Mucosa of rectum (tissue), 2 donors: Measurements from ENCODE around the gene CCNYL1.

Experiments
- H3K27ac ChIP-seq, 2 donors: one replicate each; pipeline ENCODE4 v1.7.0; 2013; ENCODE audit warnings: inconsistent platforms in 2 of 2, low read depth in 2 of 2, low read length in 2 of 2
- H3K27me3 ChIP-seq, 2 donors: one replicate each; pipeline ENCODE4 v1.7.0; 2013; ENCODE audit warnings: low read length in 2 of 2; ENCODE audit not compliant: control insufficient read depth in 2 of 2, insufficient read depth in 2 of 2
- H3K36me3 ChIP-seq, 2 donors: one replicate each; pipeline ENCODE4 v1.7.0; 2013; ENCODE audit warnings: low read length in 2 of 2; ENCODE audit not compliant: control insufficient read depth in 2 of 2, insufficient read depth in 2 of 2
- H3K4me1 ChIP-seq, 2 donors: one replicate each; pipeline ENCODE4 v1.7.0; 2013; ENCODE audit warnings: low read length in 2 of 2, mild to moderate bottlenecking in 1 of 2; ENCODE audit not compliant: control insufficient read depth in 2 of 2, insufficient read depth in 2 of 2
- H3K4me3 ChIP-seq, 2 donors: one replicate each; pipeline ENCODE4 v1.7.0; 2013; ENCODE audit warnings: low read length in 2 of 2
- H3K9ac ChIP-seq, 2 donors: one replicate each; pipeline ENCODE4 v1.7.0; 2013; ENCODE audit warnings: low read length in 2 of 2, low read depth in 1 of 2, mild to moderate bottlenecking in 1 of 2
- H3K9me3 ChIP-seq, 2 donors: one replicate each; pipeline ENCODE4 v1.7.0; 2013; ENCODE audit warnings: low read length in 2 of 2; ENCODE audit not compliant: control insufficient read depth in 2 of 2
- donor health status: healthy.
- donor health status: Normal muscosa, but diverticular disease.

CCNYL1 gene

DNA sequence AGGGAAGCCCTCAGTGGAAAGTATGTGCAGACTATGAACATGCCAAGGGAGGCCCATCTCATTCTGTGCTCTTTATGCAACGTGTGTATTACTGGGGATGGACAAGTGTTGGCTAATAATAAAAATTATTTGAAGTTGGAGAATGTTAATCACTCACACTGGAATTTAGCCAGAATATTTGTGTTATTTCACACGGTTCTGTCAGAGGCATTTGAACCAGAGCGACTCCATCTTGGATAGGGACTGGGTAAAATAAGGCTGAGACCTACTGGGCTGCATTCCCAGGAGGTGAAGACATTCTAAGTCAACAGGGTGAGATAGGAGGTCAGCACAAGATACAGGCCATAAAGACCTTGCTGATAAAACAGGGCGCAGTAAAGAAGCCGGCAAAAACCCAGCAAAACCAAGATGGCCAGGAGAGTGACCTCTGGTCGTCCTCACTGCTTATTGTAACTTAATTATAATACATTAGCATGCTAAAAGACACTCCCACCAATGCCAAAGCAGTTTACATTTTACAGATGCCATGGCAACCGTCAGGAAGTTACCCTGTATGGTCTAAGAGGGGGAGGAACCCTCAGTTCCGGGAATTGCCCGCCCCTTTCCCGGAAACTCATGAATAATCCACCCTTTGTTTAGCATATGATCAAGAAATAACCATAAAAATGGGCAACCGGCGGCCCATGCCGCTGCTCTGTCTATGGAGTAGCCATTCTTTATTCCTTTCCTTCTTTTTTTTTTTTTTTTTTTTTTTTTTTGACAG, 60.8 kb downstream of the CCNYL1 start:
- Histone ChIP-seq H3K4me1 (peaks cover 13 to 22% of the 10 kb centered on the region in 2 donors), H3K4me3 (no peak overlapping the region)

DNA sequence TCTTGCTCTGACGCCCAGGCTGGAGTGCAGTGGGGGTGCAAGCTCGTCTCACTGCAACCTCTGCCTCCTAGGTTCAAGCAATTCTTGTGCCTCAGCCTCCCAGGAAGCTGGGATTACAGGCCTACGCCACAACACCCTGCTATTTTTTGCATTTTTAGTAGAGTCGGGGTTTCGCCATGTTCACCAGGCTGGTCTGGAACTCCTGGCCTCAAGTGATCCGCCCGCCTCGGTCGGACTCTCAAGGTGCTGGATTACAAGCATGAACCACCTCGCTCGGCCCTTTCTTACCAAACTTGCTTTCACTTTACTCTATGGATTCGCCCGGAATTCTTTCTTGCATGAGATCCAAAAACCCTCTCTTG, 61.4 kb downstream of the CCNYL1 start:
- Histone ChIP-seq H3K9me3 (no peaks in the 10 kb centered on the region), H3K4me3 (no peak overlapping the region), H3K27ac (no peak overlapping the region), H3K9ac (no peak overlapping the region), H3K4me1 (peaks cover 7 to 16% of the 10 kb centered on the region in 2 donors), H3K36me3 (peaks cover under 1% of the 10 kb centered on the region in 2 donors), H3K27me3 (no peaks in the 10 kb centered on the region)

More for the DNA sequence above, 60.8 kb downstream of the CCNYL1 start:
- H3K36me3 ChIP-seq = peaks cover 5 to 6% of the 10 kb centered on the region in 2 donors
- no peak overlapping the region for H3K9ac ChIP-seq
- H3K27me3 ChIP-seq = no peaks in the 10 kb centered on the region
- no peak overlapping the region for H3K27ac ChIP-seq
- H3K9me3 ChIP-seq = no peaks in the 10 kb centered on the region

- no peak overlapping the region for H3K9ac ChIP-seq
- no peaks in the 10 kb centered on the region for H3K9me3 ChIP-seq
- H3K4me3 ChIP-seq = no peak overlapping the region
- peaks cover 7 to 9% of the 10 kb centered on the region in 2 donors for H3K4me1 ChIP-seq
- H3K27me3 ChIP-seq = no peaks in the 10 kb centered on the region
- H3K36me3 ChIP-seq = no peaks in the 10 kb centered on the region
- H3K27ac ChIP-seq = no peak overlapping the region
Measured at GRCh38 chr2:207775473-207775872, 64.0 kb downstream of the CCNYL1 start.

GRCh38 chr2:207777124-207777523, 65.7 kb downstream of the CCNYL1 start:
- no peak overlapping the region for H3K4me3 ChIP-seq
- H3K9me3 ChIP-seq = no peaks in the 10 kb centered on the region
- H3K4me1 ChIP-seq = peaks cover 7 to 12% of the 10 kb centered on the region in 2 donors
- no peaks in the 10 kb centered on the region for H3K36me3 ChIP-seq
- H3K27ac ChIP-seq = no peak overlapping the region
- no peak overlapping the region for H3K9ac ChIP-seq
- H3K27me3 ChIP-seq = no peaks in the 10 kb centered on the region

- no peaks in the 10 kb centered on the region for H3K27me3 ChIP-seq
- no peaks in the 10 kb centered on the region for H3K36me3 ChIP-seq
- H3K4me1 ChIP-seq = peaks cover 15 to 21% of the 10 kb centered on the region in 2 donors
- no peak overlapping the region for H3K27ac ChIP-seq
- no peak overlapping the region for H3K4me3 ChIP-seq
- no peaks in the 10 kb centered on the region for H3K9me3 ChIP-seq
- H3K9ac ChIP-seq = no peak overlapping the region
Measured at GRCh38 chr2:207778298-207778882, 67.0 kb downstream of the CCNYL1 start.

DNA sequence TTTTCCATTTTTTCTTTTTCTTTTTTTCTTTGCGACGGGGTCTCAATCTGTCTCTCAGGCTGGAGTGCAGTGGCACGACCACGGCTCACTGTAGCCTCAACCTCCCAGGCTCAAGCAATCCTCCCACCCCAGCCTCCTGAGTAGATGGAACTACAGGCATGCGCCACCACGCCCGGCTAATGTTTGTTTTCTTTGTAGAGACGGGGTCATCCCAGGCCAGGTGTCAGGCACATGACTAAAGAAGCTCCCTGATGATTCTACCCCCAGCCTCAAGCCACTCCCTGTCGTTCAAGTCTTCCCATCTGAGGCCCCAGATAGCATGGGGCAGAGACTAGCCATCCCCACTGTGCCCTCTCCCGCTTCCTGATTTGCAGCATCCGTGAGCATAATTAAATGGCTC, 68.1 kb downstream of the CCNYL1 start:
- Histone ChIP-seq H3K36me3 (no peaks in the 10 kb centered on the region), H3K4me1 (peaks cover 15 to 21% of the 10 kb centered on the region in 2 donors), H3K27ac (no peak overlapping the region), H3K27me3 (no peaks in the 10 kb centered on the region), H3K9ac (no peak overlapping the region), H3K4me3 (no peak overlapping the region), H3K9me3 (no peaks in the 10 kb centered on the region)

- Histone ChIP-seq H3K36me3 (no peaks in the 10 kb centered on the region), H3K27ac (peak overlapping the region; percentile 54 to 63), H3K4me3 (peak overlapping the region in 1 of 2 donors; percentile 6), H3K4me1 (peaks cover 17 to 30% of the 10 kb centered on the region in 2 donors), H3K27me3 (no peaks in the 10 kb centered on the region), H3K9ac (peak overlapping the region in 1 of 2 donors; percentile 49), H3K9me3 (no peaks in the 10 kb centered on the region)
Measured at GRCh38 chr2:207782238-207783030, 71.0 kb downstream of the CCNYL1 start.

GRCh38 chr2:207783514-207783913, 72.1 kb downstream of the CCNYL1 start:
- Histone ChIP-seq H3K4me1 (peaks cover 17 to 28% of the 10 kb centered on the region in 2 donors), H3K4me3 (no peak overlapping the region), H3K27me3 (no peaks in the 10 kb centered on the region), H3K9me3 (no peaks in the 10 kb centered on the region), H3K36me3 (no peaks in the 10 kb centered on the region), H3K27ac (no peak overlapping the region), H3K9ac (no peak overlapping the region)

DNA sequence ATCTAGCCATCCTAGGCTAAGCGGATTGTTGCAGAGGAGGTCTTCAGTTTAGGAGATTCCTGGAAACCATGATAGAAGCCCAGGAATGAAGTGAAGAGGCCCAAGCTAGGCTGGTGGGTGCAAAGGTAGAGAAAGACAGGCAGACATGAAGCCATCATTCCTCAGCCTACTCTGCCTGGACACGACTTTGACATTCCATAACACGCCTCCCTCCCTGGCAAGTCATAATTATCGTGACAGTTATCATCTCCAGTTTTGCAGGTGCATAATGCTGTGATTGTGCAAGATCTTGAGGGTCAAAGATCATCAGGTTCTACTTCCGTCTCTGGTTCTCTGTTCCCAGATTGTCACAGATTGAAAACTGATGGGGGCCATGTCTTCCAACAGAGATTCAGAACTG, 73.5 kb downstream of the CCNYL1 start:
- no peaks in the 10 kb centered on the region for H3K9me3 ChIP-seq

DNA sequence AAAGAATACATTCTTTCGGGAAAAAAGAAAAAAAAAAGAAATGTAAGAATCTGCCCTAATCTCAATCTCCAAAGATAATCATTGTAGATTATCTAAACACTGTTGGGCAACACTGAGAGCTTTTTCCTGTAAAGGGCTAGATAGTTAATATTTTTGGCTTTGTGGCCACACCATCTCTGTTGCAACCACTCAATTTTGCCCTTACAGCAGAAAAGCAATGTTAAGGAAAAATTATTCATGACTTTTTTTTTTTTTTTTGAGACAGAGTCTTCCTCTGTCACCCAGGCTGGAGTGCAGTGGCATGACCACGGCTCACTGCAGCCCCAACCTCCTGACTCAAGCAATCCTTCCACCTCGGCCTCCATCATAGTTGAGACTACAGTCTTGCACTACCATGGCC, 75.6 kb downstream of the CCNYL1 start:
- Histone ChIP-seq H3K9me3 (no peaks in the 10 kb centered on the region), H3K4me3 (no peak overlapping the region), H3K36me3 (no peaks in the 10 kb centered on the region), H3K27me3 (no peaks in the 10 kb centered on the region), H3K9ac (no peak overlapping the region), H3K27ac (no peak overlapping the region), H3K4me1 (peaks cover 11 to 22% of the 10 kb centered on the region in 2 donors)

More for the DNA sequence above, 73.5 kb downstream of the CCNYL1 start:
- no peak overlapping the region for H3K4me3 ChIP-seq
- H3K9ac ChIP-seq = no peak overlapping the region
- H3K27ac ChIP-seq = no peak overlapping the region
- no peaks in the 10 kb centered on the region for H3K27me3 ChIP-seq
- H3K4me1 ChIP-seq = peaks cover 14 to 25% of the 10 kb centered on the region in 2 donors
- H3K36me3 ChIP-seq = no peaks in the 10 kb centered on the region
